H1 (cell line): ENCODE results near the gene TNNT1. TPM values are rescaled to one million over a fixed set of nuclear protein-coding genes. Genes with fewer than 3 reads are reported as not detected.

ENCODE experiments used
- ATF2 ChIP-seq: IDR thresholded peaks from 2 replicates; pipeline ENCODE4 v1.6.1; 2012; ENCODE audit warnings: low read length, inconsistent platforms
- CBX8 ChIP-seq: fragments of 300-800, 300-1000 bp; sonication (generic); IDR thresholded peaks from 2 replicates; pipeline ENCODE4 v1.7.1; 2016; ENCODE audit warnings: low read depth, low read length, borderline replicate concordance
- CHD7 ChIP-seq: fragments of 300-600 bp; sonication (generic); IDR thresholded peaks from 2 replicates; pipeline ENCODE4 v1.7.1; 2012; ENCODE audit warnings: low read length, moderate library complexity, mild to moderate bottlenecking, inconsistent platforms; ENCODE audit not compliant: insufficient replicate concordance
- CTCF ChIP-seq, 3 experiments: IDR thresholded peaks; 1 replicate in 2 of 3; 2 replicates in 1 of 3; pipeline versions ENCODE4 v1.5.1 to v1.6.1; 2011; ENCODE audit warnings: low read length in 3 of 3, mild to moderate bottlenecking in 3 of 3, inconsistent platforms in 2 of 3, low read depth in 1 of 3, moderate library complexity in 1 of 3; ENCODE audit not compliant: insufficient read depth in 1 of 3; ENCODE audit errors: control extremely low read depth in 1 of 3
- E2F6 ChIP-seq: IDR thresholded peaks from 2 replicates; pipeline ENCODE4 v1.6.1; 2012; ENCODE audit warnings: inconsistent platforms
- NANOG ChIP-seq: IDR thresholded peaks from 2 replicates; pipeline ENCODE4 v1.6.1; 2011; ENCODE audit warnings: low read length, low read depth, mild to moderate bottlenecking, inconsistent platforms; ENCODE audit not compliant: insufficient read depth, poor library complexity, severe bottlenecking
- polyA plus RNA-seq, 7 experiments: library from polyadenylated mRNA; depleted of rRNA in 3 of 7; stranded (reverse) in 5 of 7; unstranded in 2 of 7; fragments of >200 nt in 5 of 7; fragments of 200-250 nt in 2 of 7; gene quantifications; 1 replicate in 5 of 7; 2 replicates in 1 of 7; 4 replicates in 1 of 7; pipeline versions ENCODE4 v1.2.1 to v1.2.3, GENCODE V29; 2011 to 2013; ENCODE audit warnings: missing spikeins in 2 of 7, mixed read lengths in 2 of 7
- total RNA-seq: library from RNA; stranded (reverse); fragmentation: NEBNext Ultra II Directional; extraction: Animal tissue kit (Norgen Biotek cat#: 25700); gene quantifications from 2 replicates; pipeline ENCODE4 v1.2.1, GENCODE V29; 2021

TNNT1 gene
- total and polyA plus RNA-seq, 2 of the 8 experiments (the other 6 are each of a cell fraction or from before 2014, with no cell fraction given), result 69.6 to 107 TPM

- TF ChIP-seq CHD7, result no peak
- TF ChIP-seq CBX8, result no peak
- TF ChIP-seq ATF2, result no peak
- TF ChIP-seq CTCF (IDR thresholded peaks at IDR 0.05; ENCODE audit: control extremely low read depth in 1 of 3, insufficient read depth in 1 of 3, low read depth in 1 of 3, low read length in 3 of 3), result no peak
- no peak for TF ChIP-seq E2F6
- TF ChIP-seq NANOG, result no peak
Measured at GRCh38 chr19:55186080-55186479, 37.1 kb upstream of the TNNT1 start (continued).
